GM18520 (cell line): ENCODE measurements around the gene IFIH1.

Experiments
- ATAC-seq: cut with Tn5 transposase; IDR thresholded peaks from one replicate; pipeline ENCODE4 v1.9.1; 2021; ENCODE audit not compliant: unreplicated experiment

The IFIH1 gene

DNA sequence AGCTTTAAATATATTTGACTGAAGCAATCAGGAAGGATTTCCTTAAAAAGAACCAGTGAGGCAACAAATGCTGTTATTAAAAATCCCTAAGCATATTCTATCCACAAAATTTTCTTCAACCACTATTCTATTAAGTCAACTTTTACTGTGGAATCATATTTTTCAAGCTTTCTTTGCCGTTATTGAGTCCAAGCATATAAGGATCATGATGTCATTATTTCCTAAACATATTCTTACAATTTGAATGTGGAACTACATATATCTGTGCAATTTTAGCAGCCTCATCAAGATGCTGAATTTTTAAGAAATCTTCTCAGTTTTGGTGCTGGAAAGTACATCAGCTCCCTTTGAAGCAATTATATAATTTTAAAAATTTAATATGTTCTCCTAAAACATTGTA, 5.6 kb downstream of the IFIH1 start:
- no peak for ATAC-seq

DNA sequence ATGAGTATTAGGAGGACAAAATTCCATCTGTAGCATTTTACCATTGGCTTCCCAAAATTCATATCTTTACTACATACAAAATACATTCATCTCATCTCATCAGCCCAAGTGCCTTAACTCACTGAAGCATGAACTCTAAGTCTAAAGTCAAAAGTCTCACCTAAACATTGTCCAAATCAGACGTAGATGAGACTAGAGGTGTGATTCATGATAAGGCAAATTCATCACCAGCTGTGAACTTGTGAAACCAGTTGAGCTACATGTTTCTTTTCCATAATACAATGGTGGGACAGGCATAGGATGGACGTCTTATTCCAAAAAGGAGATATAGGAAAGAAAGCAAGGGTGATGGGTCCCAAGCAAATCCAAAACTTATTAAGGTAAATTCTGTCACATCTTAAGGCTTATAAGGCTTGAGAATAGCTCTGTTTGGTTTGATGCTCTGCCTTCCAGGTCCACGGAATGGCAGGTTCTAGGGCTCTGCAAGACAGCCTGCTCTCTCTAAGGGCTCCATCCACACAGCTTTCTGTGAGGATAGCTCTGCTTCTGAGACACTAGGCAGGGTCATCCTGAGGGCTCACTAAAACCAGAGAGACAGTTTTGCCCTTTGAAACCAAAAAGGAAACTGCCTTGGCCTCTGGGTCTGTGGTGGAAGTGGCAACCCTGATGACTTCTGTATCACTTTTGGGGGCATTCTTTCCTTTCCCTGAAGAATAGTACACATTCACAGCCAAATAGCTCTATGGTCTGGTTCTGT, 9.6 kb downstream of the IFIH1 start:
- peak; percentile 63 for ATAC-seq

DNA sequence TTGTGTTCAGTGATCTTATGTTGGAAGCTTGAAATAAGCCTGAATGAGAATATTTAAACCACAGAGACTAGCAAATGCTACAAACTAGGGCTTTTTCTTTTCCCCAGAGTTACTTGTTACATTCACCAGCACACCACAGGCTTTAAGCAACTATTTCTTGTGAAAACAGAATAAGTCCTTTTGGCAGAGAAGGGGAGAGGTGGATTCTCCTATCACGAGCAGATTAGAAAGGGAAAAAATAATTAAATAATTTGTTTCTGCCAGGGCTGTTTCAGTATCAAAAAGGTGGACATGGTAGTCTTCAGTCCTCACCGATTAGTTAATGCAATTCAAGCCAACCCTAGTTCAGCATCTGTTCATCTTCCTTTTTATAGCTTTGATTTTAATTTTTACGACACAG, 12.6 kb downstream of the IFIH1 start:
- no peak for ATAC-seq

DNA sequence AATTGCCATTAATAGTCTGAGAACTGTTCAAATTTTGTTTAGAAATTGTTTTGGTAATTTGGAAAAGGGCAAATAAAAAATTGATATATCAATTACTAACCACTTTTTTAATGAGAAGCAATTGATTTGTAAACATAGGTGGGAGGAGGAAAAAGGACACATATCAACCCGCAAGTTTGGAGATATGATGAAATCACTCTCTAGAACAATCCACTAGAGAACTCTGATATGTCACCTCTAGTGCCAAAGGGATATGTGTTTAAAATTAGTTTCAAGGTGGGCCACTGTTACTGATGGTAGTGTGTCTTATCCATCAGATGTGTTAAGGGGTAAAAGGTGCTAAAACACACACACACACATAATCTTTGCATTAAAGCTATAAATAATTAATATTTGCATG, 16.6 kb downstream of the IFIH1 start:
- ATAC-seq = no peak

DNA sequence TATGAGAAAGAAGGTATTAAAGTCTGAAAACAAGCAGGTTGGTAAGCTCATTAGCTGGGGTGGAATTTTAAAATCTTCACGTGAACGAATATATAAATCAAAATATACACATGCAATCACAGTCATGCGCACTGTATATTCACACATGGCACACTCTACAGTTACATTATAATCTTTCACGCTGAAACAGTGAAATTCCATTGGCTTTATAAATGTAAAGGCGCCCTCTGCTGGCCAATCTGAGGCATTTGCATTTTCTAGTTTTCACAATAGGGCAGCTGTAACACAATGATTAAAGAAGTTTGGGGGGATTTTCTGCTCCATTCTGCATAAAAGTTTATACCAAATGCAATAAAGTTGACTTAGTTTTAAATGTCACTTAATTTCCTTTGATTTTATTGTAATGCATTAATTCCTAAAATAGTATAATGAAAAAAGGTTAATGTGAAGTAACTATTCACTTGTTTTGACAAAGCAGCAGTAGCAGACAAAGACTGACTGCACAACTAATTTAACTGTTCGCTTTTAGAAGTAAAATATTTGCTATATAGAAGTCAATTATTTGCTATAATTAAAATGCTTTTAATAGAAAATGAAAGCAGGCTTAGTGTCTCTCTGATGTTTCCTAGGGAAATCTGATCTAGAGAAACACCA, 17.2 kb downstream of the IFIH1 start:
- peak; percentile 29 for ATAC-seq

DNA sequence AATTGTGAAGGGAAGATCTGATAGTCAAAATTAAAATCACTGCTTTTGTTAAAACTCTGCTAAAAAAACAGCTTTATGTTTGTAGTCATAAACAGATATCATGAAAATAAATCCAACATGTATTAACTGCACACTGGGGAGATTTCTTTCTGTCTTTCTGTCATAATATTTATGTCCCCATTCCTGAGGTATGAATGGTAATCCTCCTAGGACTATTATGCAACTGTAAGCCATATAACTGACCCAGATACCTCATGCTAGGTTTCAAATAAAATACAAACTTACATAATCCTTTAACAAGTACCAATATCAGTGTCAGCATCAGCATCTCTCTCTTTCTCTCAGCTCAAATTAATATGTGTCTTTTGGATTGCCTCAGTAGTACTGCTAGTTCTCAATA, 18.2 kb downstream of the IFIH1 start:
- ATAC-seq = no peak

DNA sequence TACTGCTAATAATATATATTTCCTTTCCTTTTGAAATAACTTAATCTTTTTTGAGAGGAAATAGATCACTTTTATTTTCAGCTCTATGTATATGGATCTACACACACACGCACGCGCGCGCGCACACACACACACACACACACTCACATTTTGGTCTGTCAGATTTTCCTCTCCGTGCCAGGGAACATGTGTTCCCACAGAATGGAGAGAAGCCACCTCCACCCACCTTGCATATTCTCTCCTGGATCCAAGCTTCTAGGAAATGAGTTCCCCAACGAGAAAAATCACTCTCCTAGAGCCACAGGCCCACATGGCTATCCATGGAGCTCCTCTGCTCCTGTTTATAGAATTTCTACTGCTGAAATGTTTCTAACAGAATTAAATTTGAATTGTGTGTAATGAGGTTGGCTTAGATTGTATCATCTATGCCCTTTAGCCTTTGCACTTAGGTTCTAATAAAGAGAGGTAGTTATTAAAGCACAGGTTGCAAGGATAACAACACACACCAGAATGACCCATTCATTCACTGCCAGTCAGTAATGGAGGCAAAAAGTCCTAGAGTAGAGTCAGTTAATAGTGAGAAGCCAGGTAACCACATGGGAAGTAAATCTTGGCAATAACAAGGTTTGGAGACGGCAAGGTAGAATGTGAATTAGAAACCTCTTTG, 19.7 kb downstream of the IFIH1 start:
- ATAC-seq = no peak

DNA sequence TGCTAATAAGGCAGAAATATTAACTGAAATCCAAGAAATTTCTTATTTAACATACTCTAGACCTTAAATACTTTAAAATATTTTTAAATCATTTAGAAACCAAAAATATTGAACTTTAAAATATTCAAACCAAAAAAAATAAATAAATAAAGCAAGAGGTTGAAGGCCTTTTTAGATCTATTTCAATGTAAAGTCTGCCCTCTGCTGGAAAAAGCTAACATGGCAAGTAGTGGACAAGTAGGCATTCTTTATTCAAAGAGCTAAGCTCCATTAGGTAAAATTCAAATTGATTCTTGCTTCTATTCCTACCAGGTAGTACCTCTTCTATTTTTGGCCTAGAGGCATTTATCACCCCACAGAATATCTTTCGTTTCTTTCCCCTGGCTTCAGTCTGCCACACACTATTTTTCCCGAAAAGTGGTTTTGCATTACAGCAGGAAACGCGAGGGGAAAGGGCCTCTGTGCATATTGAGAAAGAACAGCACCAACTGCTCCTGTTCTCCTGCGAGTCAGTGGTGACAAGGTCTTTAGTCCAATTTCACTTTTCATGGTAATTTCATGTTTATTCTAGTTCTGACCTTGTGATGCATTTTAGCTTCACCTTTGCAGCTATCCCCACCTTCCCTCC, 20.4 kb downstream of the IFIH1 start:
- ATAC-seq = no peak

DNA sequence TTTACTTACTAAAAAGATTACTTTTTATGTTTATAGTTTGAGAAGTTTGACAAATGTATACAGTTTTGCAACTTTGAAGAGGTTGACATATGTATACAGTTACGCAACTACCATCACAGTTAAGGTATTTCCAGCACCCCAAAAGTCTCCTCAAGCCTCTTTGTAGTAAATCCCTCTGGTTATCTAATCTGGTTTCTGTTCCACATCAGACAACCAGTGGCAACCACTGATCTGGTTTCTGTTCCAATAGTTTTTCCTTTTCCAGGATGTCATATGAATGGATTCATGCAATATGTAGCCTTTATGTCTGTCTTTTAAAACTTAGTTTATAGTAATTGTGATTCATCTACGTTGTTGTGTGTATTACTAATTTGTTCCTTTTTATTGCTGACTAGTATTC, 23.5 kb downstream of the IFIH1 start:
- ATAC-seq = no peak

DNA sequence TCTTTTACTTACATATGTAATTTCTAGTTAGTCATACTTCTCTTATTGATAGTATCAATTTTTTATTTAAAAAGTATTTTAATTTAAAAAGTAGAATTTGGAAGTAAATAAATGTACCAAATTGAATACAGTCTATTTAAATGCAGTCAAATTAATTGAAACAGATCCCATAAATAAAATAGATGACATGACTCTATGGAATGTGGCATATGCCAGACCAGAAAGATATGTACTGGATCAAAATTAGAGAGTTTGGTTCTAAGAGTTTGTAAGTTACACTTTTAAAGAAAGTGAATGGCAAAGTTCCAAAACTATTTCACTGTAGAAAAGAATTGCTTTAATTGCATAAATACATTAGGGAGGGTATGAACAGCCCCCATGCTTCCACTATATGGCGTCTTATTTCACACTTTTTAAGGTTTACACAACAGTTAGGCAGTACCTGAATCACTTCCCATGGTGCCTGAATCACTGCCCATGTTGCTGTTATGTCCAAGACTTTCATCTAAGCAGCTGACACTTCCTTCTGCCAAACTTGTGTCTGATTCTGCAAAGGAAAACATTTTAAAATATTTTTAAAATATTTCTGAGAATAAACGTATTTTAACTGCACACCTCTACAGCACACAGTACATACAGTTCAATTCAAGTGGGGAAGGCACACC, 25.2 kb downstream of the IFIH1 start:
- ATAC-seq = no peak

DNA sequence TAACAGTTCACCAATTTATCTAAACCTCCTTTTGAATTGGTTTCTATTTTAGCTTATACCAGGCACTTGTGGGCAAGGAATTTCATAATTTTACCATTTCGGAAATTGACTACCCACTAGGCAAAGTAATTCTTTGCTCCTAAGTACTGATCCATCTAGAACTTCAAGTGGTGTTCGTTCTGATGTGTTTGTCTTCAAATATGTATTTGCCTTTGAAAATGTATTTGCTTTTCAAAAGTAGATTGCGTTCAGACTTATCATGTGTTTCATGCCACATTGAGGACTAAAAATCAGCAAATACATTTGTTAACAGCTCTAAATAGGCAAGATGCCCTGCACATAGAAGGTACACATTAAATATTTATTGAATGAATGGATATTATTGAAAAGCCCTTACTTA, 26.7 kb downstream of the IFIH1 start:
- ATAC-seq = no peak

DNA sequence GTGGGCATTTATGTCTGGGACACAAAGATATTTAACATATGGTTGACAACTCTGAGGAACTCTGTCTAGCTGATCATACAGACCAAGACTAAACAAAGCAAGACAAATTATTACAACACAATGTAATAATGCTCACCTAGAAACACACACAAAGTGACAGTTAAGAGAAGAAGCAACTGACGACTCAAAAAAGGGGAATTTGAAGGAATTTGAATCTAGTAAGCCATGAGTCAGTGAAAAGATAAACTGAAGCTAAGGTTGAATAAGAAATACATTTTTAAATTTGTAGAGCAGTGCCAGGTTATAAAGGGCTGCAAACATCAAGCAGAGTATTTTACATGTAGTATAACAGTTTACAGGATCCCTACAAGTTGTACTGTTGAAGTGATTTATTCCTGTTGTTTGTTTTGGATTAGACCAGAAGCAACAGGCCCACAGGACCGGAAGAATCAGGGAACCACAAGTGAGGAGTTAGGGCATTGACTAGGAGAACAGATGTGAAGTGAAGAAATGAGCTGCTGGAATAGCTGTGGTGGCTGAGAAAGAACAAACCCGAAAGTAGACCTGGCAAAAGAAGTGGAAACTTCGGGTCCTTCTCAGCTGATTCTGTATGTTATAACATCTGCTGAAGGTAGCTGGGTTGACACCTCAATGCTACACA, 35.6 kb downstream of the IFIH1 start:
- no peak for ATAC-seq

DNA sequence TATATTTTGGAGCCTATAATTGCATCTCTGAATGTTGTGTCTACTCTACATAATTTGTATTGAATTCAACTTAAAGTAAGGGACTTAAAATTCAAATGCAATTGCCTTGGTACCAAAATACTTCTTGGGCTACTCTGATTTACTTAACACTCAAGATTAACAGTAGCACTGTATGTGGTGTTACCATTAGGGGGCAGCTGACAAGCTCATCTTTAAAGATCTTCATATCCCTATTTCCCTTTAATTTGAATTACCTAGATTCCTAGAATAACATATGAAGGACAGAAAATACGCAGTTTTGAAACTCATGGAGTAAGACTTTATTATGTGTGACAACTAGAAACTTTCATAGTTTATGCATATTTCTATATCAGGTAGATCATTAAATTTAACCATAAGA, 37.8 kb downstream of the IFIH1 start:
- no peak for ATAC-seq

DNA sequence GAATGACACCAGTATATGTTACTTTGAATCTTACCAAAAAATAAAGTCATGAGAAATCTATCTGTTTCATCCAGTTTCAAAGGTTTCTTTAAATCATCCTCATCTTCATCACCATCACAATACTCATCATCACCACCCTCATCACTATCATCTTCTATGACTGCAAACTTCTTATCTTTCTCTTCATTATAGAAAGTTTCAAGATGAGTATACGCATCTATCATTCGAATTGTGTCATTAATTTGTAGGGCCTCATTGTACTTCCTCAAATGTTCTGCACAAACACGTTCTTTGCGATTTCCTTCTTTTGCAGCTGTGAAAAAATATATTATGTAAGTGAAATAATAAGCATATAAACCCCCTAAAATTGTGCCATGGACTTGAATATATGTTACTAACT, 41.1 kb downstream of the IFIH1 start:
- ATAC-seq = no peak

DNA sequence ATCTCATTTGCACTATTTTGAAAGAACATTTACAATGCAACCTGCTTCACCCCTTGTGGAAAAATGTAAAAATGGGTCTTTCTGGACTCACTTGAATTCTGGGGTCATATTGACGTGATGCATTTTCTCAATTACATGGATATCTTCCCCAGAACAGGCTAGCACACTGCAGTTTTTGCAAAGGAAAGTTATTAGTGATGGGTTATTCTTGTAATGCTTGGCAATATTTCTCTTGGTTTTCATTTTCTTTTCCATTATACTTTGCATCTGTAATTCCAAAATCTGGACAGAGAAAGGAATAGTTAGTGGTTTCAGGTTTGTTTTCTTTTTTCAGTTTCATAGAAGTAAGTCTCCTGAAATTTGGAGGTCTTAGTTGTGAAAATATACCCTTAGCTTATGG, 50.5 kb downstream of the IFIH1 start:
- ATAC-seq = no peak

DNA sequence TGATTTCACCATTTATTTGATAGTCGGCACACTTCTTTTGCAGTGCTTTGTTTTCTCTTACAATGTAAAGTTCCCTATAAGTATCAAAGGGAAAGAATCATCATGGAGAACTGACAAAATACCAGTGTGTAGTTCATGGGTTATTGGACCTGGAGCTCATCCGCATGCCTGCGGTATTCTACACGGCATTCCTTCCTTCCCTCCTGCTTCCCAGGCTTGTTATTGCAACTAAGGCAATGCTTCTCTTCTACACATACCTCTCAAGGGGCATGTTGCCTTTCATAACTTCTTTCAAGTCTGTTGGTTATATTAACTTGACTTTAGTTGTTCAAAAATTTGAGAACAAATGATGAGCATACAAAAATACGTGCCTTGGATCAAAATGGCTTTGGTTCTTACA, 51.0 kb downstream of the IFIH1 start:
- no peak for ATAC-seq

DNA sequence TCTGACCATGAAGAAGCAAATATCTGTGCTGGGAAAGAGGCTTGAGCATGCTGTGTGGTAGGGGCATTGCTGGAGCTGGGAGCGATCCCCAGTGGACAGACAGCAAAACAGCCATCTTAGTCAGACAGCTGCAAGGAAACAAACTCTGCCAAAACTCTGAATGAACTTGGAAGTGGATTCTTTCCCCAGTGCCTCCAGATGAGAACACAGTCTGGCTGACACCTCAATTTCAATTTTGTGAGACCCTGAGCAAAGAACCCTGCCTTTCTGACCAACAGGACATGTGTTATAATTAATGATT, 52.1 kb downstream of the IFIH1 start:
- no peak for ATAC-seq

DNA sequence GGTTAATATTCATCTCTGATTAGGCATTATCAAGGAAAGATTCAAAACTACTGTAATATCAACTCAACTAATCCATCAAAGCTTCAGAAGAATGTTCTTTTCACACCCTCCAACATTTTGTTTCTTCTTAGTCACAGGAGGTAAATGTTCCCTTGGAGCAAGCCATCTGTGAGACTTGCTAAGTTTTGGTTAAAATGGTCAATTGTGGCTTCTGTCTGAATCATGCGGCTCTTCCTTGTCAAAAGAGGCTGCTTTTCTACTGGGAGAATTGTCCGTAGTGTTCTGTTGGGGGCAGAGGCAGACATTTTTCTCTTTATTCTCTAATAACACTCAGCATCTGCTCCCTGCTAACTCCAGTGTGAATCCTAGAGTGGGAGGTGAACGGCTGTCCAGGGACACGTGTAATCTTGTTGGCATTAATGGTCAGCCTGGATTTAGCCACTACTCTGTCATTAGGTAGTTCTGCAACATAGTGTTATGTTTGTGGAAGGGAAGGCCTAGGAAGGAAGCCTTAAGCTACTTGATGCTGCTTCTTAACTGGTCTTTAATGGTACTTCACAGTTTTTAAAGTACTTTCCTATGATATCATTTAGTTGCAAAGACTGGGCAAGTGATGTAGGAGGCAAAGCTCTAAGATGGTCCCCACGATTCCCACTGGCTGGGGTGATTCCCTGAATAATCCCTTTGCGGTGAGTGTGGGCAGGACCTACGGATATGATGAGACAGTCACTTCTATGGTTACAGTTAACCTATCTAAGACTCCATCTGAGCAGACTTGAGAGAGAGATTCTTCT, 52.6 kb downstream of the IFIH1 start:
- no peak for ATAC-seq

DNA sequence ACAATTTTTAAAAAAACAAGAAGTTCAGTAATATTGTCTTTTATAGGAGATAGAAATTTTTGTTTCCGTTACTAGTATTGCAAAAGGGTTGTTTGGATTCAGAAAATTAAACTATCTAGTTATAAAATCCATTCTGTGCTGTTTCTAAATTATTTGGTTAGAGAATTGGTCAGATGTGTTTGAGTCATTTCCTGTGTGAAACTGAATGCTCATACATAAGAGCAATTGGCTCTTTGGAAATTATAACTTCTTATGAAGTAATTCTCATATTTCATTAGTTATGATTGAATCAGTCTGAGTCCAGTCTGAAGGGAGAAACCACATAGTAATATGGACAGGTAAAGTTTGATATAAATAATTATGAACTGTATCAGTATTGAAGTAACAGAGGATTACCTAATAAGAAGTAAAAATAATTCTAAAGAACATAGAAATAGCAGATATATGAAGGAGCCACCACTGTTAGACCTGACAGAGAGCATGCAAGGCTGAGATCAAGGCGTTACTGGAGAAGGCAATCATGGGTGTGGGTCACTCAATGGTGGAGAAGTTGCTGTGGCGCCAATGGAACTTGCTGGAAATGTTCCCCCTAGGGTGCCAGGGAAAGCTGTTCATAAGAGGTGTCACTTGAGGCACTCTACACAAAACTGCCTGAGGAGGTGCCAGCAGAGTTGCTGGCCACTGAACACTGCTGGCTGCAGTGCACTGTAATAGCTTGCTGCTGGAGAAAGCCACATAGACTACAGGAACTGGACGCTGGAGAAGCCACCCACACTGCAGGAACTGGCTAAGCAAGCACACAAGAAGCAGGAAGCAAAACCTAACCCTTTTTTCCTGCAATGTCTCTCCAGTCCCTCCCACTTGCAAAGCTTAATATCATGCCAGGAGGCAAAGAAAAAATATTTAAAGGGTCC, 57.2 kb downstream of the IFIH1 start:
- ATAC-seq = peak; percentile 48
